NCI-H1105 (cell line): ENCODE measurements around the gene CHMP3.
"Not testable (repeated sequence)": the region's sequence is repeated elsewhere in the genome, so short reads cannot be mapped to it uniquely, and the experiment has no call there.

Experiments used
- DNase-seq: peaks from one replicate; lab custom pipeline; 2025; lab: John Stamatoyannopoulos, UW

CHMP3 gene

GRCh38 chr2:86507600-86507999 is 55.6 kb downstream of the CHMP3 start:
- DNase-seq = no peak

GRCh38 chr2:86500325-86501083 is 62.7 kb downstream of the CHMP3 start:
- no peak for DNase-seq

GRCh38 chr2:86499326-86499725 is 63.9 kb downstream of the CHMP3 start:
- DNase-seq = no peak

GRCh38 chr2:86498468-86499260 is 64.6 kb downstream of the CHMP3 start:
- DNase-seq = no peak

GRCh38 chr2:86496391-86496790 is 66.9 kb downstream of the CHMP3 start:
- DNase-seq = not testable (repeated sequence)

GRCh38 chr2:86492048-86492453 is 71.2 kb downstream of the CHMP3 start:
- DNase-seq = no peak

- no peak for DNase-seq
These were observed 72.2 kb downstream of the CHMP3 start for GRCh38 chr2:86491088-86491487.

GRCh38 chr2:86490245-86490644 is 73.0 kb downstream of the CHMP3 start:
- DNase-seq = no peak

GRCh38 chr2:86489542-86489941 is 73.7 kb downstream of the CHMP3 start:
- DNase-seq = no peak

GRCh38 chr2:86488561-86489250 is 74.5 kb downstream of the CHMP3 start:
- DNase-seq = no peak

GRCh38 chr2:86487062-86487461 is 76.2 kb downstream of the CHMP3 start:
- no peak for DNase-seq

- no peak for DNase-seq
These were observed 77.4 kb downstream of the CHMP3 start for GRCh38 chr2:86485802-86486201.

- no peak for DNase-seq
These were observed 78.1 kb downstream of the CHMP3 start for GRCh38 chr2:86485103-86485502.

- DNase-seq = no peak
These were observed 78.9 kb downstream of the CHMP3 start for GRCh38 chr2:86484385-86484784.

- DNase-seq = no peak
These were observed 81.2 kb downstream of the CHMP3 start for GRCh38 chr2:86482034-86482433.

GRCh38 chr2:86480105-86480504 is 83.1 kb downstream of the CHMP3 start:
- no peak for DNase-seq

GRCh38 chr2:86477349-86477748 is 85.9 kb downstream of the CHMP3 start:
- DNase-seq = no peak

GRCh38 chr2:86476918-86477317 is 86.3 kb downstream of the CHMP3 start:
- DNase-seq = no peak

- DNase-seq = no peak
These were observed 87.2 kb downstream of the CHMP3 start for GRCh38 chr2:86476092-86476491.

GRCh38 chr2:86471637-86472036 is 91.6 kb downstream of the CHMP3 start:
- no peak for DNase-seq

- no peak for DNase-seq
These were observed 92.4 kb downstream of the CHMP3 start for GRCh38 chr2:86470890-86471289.

- no peak for DNase-seq
These were observed 94.8 kb downstream of the CHMP3 start for GRCh38 chr2:86468162-86469033.
